ENCODE measurements around the gene PIGK.
A peak's percentile ranks its signal among the peaks of the same experiment; 100 is the strongest.
"Not testable (repeated sequence)": the region's sequence is repeated elsewhere in the genome, so short reads cannot be mapped to it uniquely, and the experiment has no call there.

Gene PIGK

DNA sequence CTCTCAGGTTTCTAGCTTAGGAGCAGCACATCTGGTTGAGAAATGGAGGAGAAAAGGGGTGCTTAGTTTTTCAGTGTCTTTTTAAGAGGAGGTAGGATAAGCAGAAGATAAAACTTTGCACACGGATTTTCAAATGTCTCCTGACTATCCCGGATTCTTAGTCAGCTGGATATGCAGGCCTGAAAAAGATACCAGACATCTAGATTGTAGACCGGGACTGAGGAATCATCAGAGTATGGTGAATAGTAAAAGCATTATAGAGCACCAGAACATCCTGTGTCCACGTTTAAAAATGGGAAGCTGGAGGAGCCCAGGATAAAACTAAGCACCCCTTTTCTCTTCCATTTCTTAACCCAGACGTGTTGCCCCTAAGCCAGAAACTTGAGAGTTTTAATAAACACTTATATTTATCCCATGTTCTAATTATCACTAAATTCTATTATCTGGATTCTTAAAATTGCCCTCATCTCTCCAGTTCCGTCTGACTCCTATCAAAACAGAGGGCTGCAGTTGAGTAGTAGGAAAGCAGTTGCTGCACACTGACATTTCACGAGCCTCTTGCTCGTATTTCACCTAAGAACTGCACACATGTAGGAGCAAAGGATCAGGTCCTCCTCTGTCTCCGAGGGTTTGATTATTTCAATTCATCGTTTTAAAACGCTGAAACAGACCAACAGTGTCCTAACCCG, 609 bp downstream of the PIGK start:
- TF ChIP-seq BACH2 (CRISPR knock-in tag; IDR thresholded peaks at IDR 0.05; ENCODE audit: borderline replicate concordance) = no peak
- peak; percentile 81 for ATAC-seq

DNA sequence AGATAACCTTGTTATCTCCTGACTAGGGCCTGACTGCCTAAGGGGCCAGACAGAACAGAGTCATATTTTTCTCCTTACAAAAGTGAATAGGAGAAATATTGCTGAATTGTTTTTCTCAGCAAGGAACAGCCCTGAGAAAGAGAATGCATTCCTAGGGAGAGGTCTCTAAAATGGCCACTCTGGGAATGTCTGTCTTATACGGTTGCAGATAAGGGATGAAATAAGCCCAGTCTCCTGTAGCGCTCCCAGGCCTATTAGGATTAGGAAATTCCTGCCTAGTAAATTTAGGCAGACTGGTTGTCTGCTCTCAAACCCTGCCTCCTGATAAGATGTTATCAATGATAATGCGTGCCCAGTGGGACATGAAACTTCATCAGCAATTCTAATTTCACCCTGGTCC, 15.2 kb downstream of the PIGK start:
- not testable (repeated sequence) for ATAC-seq

DNA sequence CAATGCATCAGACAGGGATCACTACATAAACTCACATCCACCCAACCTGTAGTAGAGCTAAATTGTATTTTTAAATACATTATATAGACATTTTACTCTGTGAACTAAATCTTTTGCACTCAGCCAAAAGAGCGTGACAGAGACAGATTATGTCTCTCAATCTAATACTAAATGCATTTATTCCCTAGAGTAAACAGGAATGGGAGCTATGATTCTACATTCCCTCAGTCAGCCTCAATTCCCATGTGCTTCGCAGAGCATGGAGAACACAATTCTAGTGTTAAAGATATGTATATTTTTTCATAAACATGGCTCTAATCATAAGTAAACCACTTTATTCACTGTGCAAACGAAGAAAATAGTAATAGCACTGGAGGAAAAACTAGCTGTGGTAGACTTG, 16.5 kb downstream of the PIGK start:
- TF ChIP-seq, protein P1, sequence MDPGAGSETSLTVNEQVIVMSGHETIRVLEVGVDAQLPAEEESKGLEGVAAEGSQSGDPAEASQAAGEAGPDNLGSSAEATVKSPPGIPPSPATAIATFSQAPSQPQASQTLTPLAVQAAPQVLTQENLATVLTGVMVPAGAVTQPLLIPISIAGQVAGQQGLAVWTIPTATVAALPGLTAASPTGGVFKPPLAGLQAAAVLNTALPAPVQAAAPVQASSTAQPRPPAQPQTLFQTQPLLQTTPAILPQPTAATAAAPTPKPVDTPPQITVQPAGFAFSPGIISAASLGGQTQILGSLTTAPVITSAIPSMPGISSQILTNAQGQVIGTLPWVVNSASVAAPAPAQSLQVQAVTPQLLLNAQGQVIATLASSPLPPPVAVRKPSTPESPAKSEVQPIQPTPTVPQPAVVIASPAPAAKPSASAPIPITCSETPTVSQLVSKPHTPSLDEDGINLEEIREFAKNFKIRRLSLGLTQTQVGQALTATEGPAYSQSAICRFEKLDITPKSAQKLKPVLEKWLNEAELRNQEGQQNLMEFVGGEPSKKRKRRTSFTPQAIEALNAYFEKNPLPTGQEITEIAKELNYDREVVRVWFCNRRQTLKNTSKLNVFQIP (CRISPR knock-in tag; IDR thresholded peaks at IDR 0.05; ENCODE audit: borderline replicate concordance, low read depth) = no peak
- TF ChIP-seq, protein P2, sequence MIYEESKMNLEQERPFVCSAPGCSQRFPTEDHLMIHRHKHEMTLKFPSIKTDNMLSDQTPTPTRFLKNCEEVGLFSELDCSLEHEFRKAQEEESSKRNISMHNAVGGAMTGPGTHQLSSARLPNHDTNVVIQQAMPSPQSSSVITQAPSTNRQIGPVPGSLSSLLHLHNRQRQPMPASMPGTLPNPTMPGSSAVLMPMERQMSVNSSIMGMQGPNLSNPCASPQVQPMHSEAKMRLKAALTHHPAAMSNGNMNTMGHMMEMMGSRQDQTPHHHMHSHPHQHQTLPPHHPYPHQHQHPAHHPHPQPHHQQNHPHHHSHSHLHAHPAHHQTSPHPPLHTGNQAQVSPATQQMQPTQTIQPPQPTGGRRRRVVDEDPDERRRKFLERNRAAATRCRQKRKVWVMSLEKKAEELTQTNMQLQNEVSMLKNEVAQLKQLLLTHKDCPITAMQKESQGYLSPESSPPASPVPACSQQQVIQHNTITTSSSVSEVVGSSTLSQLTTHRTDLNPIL (CRISPR knock-in tag; IDR thresholded peaks at IDR 0.05; ENCODE audit: low read depth) = no peak
- no peak for TF ChIP-seq ZFP30 (CRISPR knock-in tag; IDR thresholded peaks at IDR 0.05)
- TF ChIP-seq OSR1 (CRISPR knock-in tag; IDR thresholded peaks at IDR 0.05) = no peak
- no peak for TF ChIP-seq ARNTL (CRISPR knock-in tag; IDR thresholded peaks at IDR 0.05; ENCODE audit: borderline replicate concordance, low read depth)
- TF ChIP-seq TOX (CRISPR knock-in tag; IDR thresholded peaks at IDR 0.05; ENCODE audit: borderline replicate concordance) = no peak
- TF ChIP-seq, protein P3, sequence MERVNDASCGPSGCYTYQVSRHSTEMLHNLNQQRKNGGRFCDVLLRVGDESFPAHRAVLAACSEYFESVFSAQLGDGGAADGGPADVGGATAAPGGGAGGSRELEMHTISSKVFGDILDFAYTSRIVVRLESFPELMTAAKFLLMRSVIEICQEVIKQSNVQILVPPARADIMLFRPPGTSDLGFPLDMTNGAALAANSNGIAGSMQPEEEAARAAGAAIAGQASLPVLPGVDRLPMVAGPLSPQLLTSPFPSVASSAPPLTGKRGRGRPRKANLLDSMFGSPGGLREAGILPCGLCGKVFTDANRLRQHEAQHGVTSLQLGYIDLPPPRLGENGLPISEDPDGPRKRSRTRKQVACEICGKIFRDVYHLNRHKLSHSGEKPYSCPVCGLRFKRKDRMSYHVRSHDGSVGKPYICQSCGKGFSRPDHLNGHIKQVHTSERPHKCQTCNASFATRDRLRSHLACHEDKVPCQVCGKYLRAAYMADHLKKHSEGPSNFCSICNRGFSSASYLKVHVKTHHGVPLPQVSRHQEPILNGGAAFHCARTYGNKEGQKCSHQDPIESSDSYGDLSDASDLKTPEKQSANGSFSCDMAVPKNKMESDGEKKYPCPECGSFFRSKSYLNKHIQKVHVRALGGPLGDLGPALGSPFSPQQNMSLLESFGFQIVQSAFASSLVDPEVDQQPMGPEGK (CRISPR knock-in tag; IDR thresholded peaks at IDR 0.05; ENCODE audit: borderline replicate concordance) = no peak
- TF ChIP-seq ESRRG (CRISPR knock-in tag; IDR thresholded peaks at IDR 0.05) = no peak
- TF ChIP-seq BACH2 (CRISPR knock-in tag; IDR thresholded peaks at IDR 0.05; ENCODE audit: borderline replicate concordance) = no peak
- no peak for TF ChIP-seq RARB (CRISPR knock-in tag; IDR thresholded peaks at IDR 0.05)
- TF ChIP-seq GLIS3 (CRISPR knock-in tag; IDR thresholded peaks at IDR 0.05) = no peak
- TF ChIP-seq, protein P4, sequence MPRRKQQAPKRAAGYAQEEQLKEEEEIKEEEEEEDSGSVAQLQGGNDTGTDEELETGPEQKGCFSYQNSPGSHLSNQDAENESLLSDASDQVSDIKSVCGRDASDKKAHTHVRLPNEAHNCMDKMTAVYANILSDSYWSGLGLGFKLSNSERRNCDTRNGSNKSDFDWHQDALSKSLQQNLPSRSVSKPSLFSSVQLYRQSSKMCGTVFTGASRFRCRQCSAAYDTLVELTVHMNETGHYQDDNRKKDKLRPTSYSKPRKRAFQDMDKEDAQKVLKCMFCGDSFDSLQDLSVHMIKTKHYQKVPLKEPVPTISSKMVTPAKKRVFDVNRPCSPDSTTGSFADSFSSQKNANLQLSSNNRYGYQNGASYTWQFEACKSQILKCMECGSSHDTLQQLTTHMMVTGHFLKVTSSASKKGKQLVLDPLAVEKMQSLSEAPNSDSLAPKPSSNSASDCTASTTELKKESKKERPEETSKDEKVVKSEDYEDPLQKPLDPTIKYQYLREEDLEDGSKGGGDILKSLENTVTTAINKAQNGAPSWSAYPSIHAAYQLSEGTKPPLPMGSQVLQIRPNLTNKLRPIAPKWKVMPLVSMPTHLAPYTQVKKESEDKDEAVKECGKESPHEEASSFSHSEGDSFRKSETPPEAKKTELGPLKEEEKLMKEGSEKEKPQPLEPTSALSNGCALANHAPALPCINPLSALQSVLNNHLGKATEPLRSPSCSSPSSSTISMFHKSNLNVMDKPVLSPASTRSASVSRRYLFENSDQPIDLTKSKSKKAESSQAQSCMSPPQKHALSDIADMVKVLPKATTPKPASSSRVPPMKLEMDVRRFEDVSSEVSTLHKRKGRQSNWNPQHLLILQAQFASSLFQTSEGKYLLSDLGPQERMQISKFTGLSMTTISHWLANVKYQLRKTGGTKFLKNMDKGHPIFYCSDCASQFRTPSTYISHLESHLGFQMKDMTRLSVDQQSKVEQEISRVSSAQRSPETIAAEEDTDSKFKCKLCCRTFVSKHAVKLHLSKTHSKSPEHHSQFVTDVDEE (CRISPR knock-in tag; IDR thresholded peaks at IDR 0.05) = no peak
- TF ChIP-seq ZNF8 (CRISPR knock-in tag; IDR thresholded peaks at IDR 0.05) = no peak
- TF ChIP-seq, protein P5, sequence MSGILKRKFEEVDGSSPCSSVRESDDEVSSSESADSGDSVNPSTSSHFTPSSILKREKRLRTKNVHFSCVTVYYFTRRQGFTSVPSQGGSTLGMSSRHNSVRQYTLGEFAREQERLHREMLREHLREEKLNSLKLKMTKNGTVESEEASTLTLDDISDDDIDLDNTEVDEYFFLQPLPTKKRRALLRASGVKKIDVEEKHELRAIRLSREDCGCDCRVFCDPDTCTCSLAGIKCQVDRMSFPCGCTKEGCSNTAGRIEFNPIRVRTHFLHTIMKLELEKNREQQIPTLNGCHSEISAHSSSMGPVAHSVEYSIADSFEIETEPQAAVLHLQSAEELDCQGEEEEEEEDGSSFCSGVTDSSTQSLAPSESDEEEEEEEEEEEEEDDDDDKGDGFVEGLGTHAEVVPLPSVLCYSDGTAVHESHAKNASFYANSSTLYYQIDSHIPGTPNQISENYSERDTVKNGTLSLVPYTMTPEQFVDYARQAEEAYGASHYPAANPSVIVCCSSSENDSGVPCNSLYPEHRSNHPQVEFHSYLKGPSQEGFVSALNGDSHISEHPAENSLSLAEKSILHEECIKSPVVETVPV (CRISPR knock-in tag; IDR thresholded peaks at IDR 0.05) = no peak
- TF ChIP-seq PPARA (CRISPR knock-in tag; IDR thresholded peaks at IDR 0.05; ENCODE audit: borderline replicate concordance) = no peak
- TF ChIP-seq ZC3H10 (CRISPR knock-in tag; IDR thresholded peaks at IDR 0.05) = no peak
- no peak for TF ChIP-seq ISL1 (CRISPR knock-in tag; IDR thresholded peaks at IDR 0.05)
- no peak for TF ChIP-seq SNAI2 (CRISPR knock-in tag; IDR thresholded peaks at IDR 0.05)
- TF ChIP-seq CSDC2 (CRISPR knock-in tag; IDR thresholded peaks at IDR 0.05) = no peak
- ATAC-seq = no peak

DNA sequence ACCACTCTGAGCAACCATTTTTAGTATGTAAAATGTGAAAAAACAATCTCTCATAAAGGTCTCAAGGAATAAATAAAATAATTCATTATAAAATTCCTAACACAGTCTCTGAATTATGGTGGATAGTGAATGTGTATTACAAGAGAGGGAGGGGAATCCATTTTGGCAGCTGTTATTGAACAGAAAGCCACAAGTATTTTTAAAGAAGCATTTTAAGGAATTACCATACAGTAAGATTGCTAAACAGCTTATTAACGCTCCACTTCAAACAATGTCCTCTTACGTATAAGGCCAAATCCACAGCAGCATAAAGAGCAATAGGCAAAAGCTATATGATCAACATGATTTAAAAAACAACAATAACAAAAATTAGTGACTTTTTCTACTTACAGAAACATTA, 18.4 kb downstream of the PIGK start:
- no peak for ATAC-seq
- no peak for TF ChIP-seq ESRRG (CRISPR knock-in tag; IDR thresholded peaks at IDR 0.05)
- TF ChIP-seq, protein P5 (CRISPR knock-in tag; IDR thresholded peaks at IDR 0.05) = no peak

Measured in SK-N-SH treated with all-trans-retinoic acid at 6 μM for 48 hours (cell line).